A549 (cell line): ENCODE data around the gene CTNNBL1. TPM values are rescaled to one million over a fixed set of nuclear protein-coding genes. Genes with fewer than 3 reads are reported as not detected.

Source experiments
- ATAC-seq, 2 experiments: fragments of 200-7000 bp in 1 of 2; fragments of >200 bp in 1 of 2; cut with Nextera tagmentation in 1 of 2; cut with Tn5 transposase in 1 of 2; 3 replicates each; pipeline versions ENCODE4 v1.8.0 to v1.9.1; 2018 to 2020; ENCODE audit warnings: mild to moderate bottlenecking in 1 of 2, moderate library complexity in 1 of 2
- CTCF ChIA-PET: fragments of 300-600 bp; sonication (Branson Sonifier 250); formaldehyde crosslinking; extraction: SDS; loops from one replicate; lab custom pipeline; 2021; ENCODE audit warnings: antibody characterized with exemption, inconsistent platforms; lab: Yijun Ruan, JAX
- POLR2A ChIA-PET: fragments of 350-600 bp; formaldehyde crosslinking; extraction: SDS; loops from one replicate; lab custom pipeline; 2021; ENCODE audit warnings: antibody characterized with exemption, inconsistent platforms; lab: Yijun Ruan, JAX
- DNase-seq, 2 experiments: peaks; one replicate each; pipeline versions ENCODE4 v3.0.0 to v3.0.0-alpha.2; 2011 to 2016; ENCODE audit warnings: low read depth in 1 of 2, low spot score in 1 of 2
- FAIRE-seq: peaks from 2 replicates; lab custom pipeline; 2011; peaks lifted over from hg19 to GRCh38; lab: Jason Lieb, UNC
- H3K27ac ChIP-seq, 2 experiments: fragments of >200 bp; sonication (Bioruptor Twin); formaldehyde crosslinking; 3 replicates each; pipeline ENCODE4 v1.5.1; 2016 to 2017
- H3K4me1 ChIP-seq: fragments of >200 bp; sonication (Bioruptor Twin); formaldehyde crosslinking; 3 replicates; pipeline ENCODE4 v1.6.1; 2016
- H3K4me2 ChIP-seq: fragments of >200 bp; sonication (Bioruptor Twin); formaldehyde crosslinking; 3 replicates; pipeline ENCODE4 v1.6.1; 2016
- H3K4me3 ChIP-seq: fragments of >200 bp; sonication (Bioruptor Twin); formaldehyde crosslinking; 3 replicates; pipeline ENCODE4 v1.5.1; 2016
- H3K9me3 ChIP-seq: fragments of >200 bp; sonication (Bioruptor Twin); formaldehyde crosslinking; 3 replicates; pipeline ENCODE4 v1.6.1; 2016
- BCL3 ChIP-seq: fragments of >200 bp; sonication (Bioruptor Twin); formaldehyde crosslinking; IDR thresholded peaks from 3 replicates; pipeline ENCODE4 v1.6.1; 2016
- BHLHE40 ChIP-seq: IDR thresholded peaks from 2 replicates; pipeline ENCODE4 v1.6.1; 2012; ENCODE audit warnings: low read depth, low read length, inconsistent platforms
- CHD2 ChIP-seq: fragments of 150-350 bp; IDR thresholded peaks from 2 replicates; pipeline ENCODE4 v1.6.1; 2014; ENCODE audit warnings: low read length; ENCODE audit not compliant: partially characterized antibody
- CHD4 ChIP-seq: fragments of 200-600 bp; sonication (generic); IDR thresholded peaks from 2 replicates; pipeline ENCODE4 v1.6.1; 2016; ENCODE audit warnings: antibody characterized with exemption, mild to moderate bottlenecking, borderline replicate concordance
- CTCF ChIP-seq: fragments of >200 bp; sonication (Bioruptor Twin); formaldehyde crosslinking; IDR thresholded peaks from 3 replicates; pipeline ENCODE4 v1.5.1; 2016
- EHF ChIP-seq: fragments of 250-450 bp; sonication (Bioruptor Pico); IDR thresholded peaks from 2 replicates; pipeline ENCODE4 v1.5.0; 2020; ENCODE audit warnings: mild to moderate bottlenecking
- ESRRA ChIP-seq: fragments of 150-350 bp; IDR thresholded peaks from 2 replicates; pipeline ENCODE4 v1.6.1; 2014; ENCODE audit warnings: mild to moderate bottlenecking, low read length, borderline replicate concordance
- HOXB5 ChIP-seq: fragments of 250-450 bp; sonication (Bioruptor Pico); IDR thresholded peaks from 2 replicates; pipeline ENCODE4 v1.5.0; 2020; ENCODE audit warnings: mild to moderate bottlenecking, moderate library complexity
- JUNB ChIP-seq: fragments of >200 bp; sonication (Bioruptor Twin); formaldehyde crosslinking; IDR thresholded peaks from 2 replicates; pipeline ENCODE4 v1.6.1; 2016
- MAFK ChIP-seq: fragments of 450-650 bp; IDR thresholded peaks from 2 replicates; pipeline ENCODE4 v1.6.1; 2014; ENCODE audit not compliant: partially characterized antibody
- MAX ChIP-seq: IDR thresholded peaks from 2 replicates; pipeline ENCODE4 v1.6.1; 2012
- MAZ ChIP-seq: fragments of 150-350 bp; IDR thresholded peaks from 2 replicates; pipeline ENCODE4 v1.6.1; 2014; ENCODE audit warnings: antibody characterized with exemption, low read depth, low read length, borderline replicate concordance
- NPAS2 ChIP-seq: fragments of 250-450 bp; sonication (Bioruptor Pico); IDR thresholded peaks from 2 replicates; pipeline ENCODE4 v1.8.0; 2022; ENCODE audit warnings: mild to moderate bottlenecking, moderate library complexity, borderline replicate concordance
- PBX3 ChIP-seq: IDR thresholded peaks from 2 replicates; pipeline ENCODE4 v1.6.1; 2012
- PHF8 ChIP-seq: fragments of 200-600 bp; sonication (generic); IDR thresholded peaks from 2 replicates; pipeline ENCODE4 v1.6.1; 2016; ENCODE audit warnings: low read depth, mild to moderate bottlenecking, antibody characterized with exemption, moderate library complexity, borderline replicate concordance
- POLR2A ChIP-seq: IDR thresholded peaks from 2 replicates; pipeline ENCODE4 v1.6.1; 2012; ENCODE audit warnings: mild to moderate bottlenecking, low read length
- POLR2AphosphoS2 ChIP-seq: conservative IDR thresholded peaks from 2 replicates; pipeline ENCODE4 v1.6.1; 2012; ENCODE audit warnings: low read length, improper control_type of control experiment, inconsistent platforms
- RCOR1 ChIP-seq: fragments of 150-350 bp; IDR thresholded peaks from 2 replicates; pipeline ENCODE4 v1.6.1; 2014; ENCODE audit warnings: antibody characterized with exemption, low read length, low read depth
- REST ChIP-seq: fragments of 200-600 bp; sonication (generic); IDR thresholded peaks from 2 replicates; pipeline ENCODE4 v1.6.1; 2016; ENCODE audit warnings: antibody characterized with exemption, mild to moderate bottlenecking, moderate library complexity
- SMC3 ChIP-seq: fragments of >200 bp; sonication (Bioruptor Twin); formaldehyde crosslinking; IDR thresholded peaks from 3 replicates; pipeline ENCODE4 v1.6.1; 2018; ENCODE audit warnings: inconsistent platforms
- TP53 ChIP-seq: fragments of 250-450 bp; sonication (Bioruptor Pico); IDR thresholded peaks from 2 replicates; pipeline ENCODE4 v1.5.0; 2021; ENCODE audit warnings: mild to moderate bottlenecking, moderate library complexity
- WGBS: methylation state at CpG from one replicate; pipeline ENCODE4 v1.1.6; 2017; ENCODE audit errors: missing lambda C conversion rate; 5-methylcytosine and 5-hydroxymethylcytosine counted together
- polyA plus RNA-seq, 4 experiments: library from polyadenylated mRNA; depleted of rRNA in 3 of 4; stranded (reverse); fragments of >200 nt; fragmentation: RNase III in 1 of 4; extraction: RNeasy Plus Mini Kit Qiagen cat#74134 plus additional on column Dnase treatment in 1 of 4; gene quantifications; 2 replicates in 3 of 4; 3 replicates in 1 of 4; pipeline ENCODE4 v1.2.3, GENCODE V29; 2011 to 2017

The CTNNBL1 gene
- polyA plus RNA-seq, 2 of the 4 experiments (the other 2 are of a cell fraction): 41.0 to 59.9 TPM

GRCh38 chr20:37896932-37897548, 203.2 kb downstream of the CTNNBL1 start (continued):
- TF ChIP-seq CTCF (no peak), REST (no peak)

GRCh38 chr20:37898233-37899104, 204.6 kb downstream of the CTNNBL1 start:
- H3K4me1 ChIP-seq: peaks cover 7% of the 10 kb centered on the region; the same call in 2 of the 3 replicates
- ChIA-PET CTCF (interaction anchor here (0.7 to 1.9 kb wide), 5 partner anchors 11 to 334 kb away, joined by 3 to 9 read pairs (median 5); no protein-coding TSS in a partner anchor), POLR2A (no interaction called here)
- no peak for TF ChIP-seq MAZ
- no peak for TF ChIP-seq JUNB
- no peak for TF ChIP-seq BHLHE40
- TF ChIP-seq RCOR1: no peak
- TF ChIP-seq BCL3: no peak
- TF ChIP-seq TP53 (CRISPR knock-in tag): no peak
- no peak for TF ChIP-seq CHD4
- WGBS: 71% methylated on average over 10 of the region's 10 CpGs
- H3K27ac ChIP-seq: no peak overlapping the region
- H3K4me3 ChIP-seq: no peak overlapping the region
- FAIRE-seq: no peak
- no peak for DNase-seq
- no peak overlapping the region for H3K4me2 ChIP-seq
- no peaks in the 10 kb centered on the region for H3K9me3 ChIP-seq
- ATAC-seq: no peak

GRCh38 chr20:37899105-37900045, 205.5 kb downstream of the CTNNBL1 start:
- no peak for TF ChIP-seq NPAS2 (CRISPR knock-in tag)
- no peak for TF ChIP-seq RCOR1
- no peak for TF ChIP-seq TP53 (CRISPR knock-in tag)
- TF ChIP-seq ESRRA: no peak
- TF ChIP-seq POLR2AphosphoS2: no peak
- TF ChIP-seq EHF (CRISPR knock-in tag): no peak
- no peak for TF ChIP-seq PBX3
- no peak for TF ChIP-seq CHD4
- no peak for TF ChIP-seq HOXB5 (CRISPR knock-in tag)
- no peak for TF ChIP-seq CHD2
- TF ChIP-seq MAFK: no peak
- no peak for TF ChIP-seq PHF8
- no peak for TF ChIP-seq POLR2A
- TF ChIP-seq SMC3: no peak
- TF ChIP-seq MAX: no peak
- TF ChIP-seq, all 56 proteins: peak for 0
- WGBS: 6% methylated on average over 8 of the region's 8 CpGs
- no peak for DNase-seq
- Histone ChIP-seq H3K4me2 (no peak overlapping the region), H3K4me1 (peaks cover 10% of the 10 kb centered on the region; the same call in 2 of the 3 replicates), H3K9me3 (no peaks in the 10 kb centered on the region), H3K4me3 (no peak overlapping the region), H3K27ac (no peak overlapping the region)
- no peak for FAIRE-seq
- ChIA-PET POLR2A (no interaction called here), CTCF (interaction anchor here (1.4 to 1.8 kb wide), 2 partner anchors 12 to 335 kb away, joined by 3 to 6 read pairs; no protein-coding TSS in a partner anchor)
- ATAC-seq: no peak
